K562 (cell line): Measurements from ENCODE around the gene NEDD1. TPM values are rescaled to one million over a fixed set of nuclear protein-coding genes. Genes with fewer than 3 reads are reported as not detected.

Source experiments
- BCOR ChIP-seq: fragments of 450-650 bp; IDR thresholded peaks from 2 replicates; pipeline ENCODE4 v1.6.1; 2016
- CBFA2T3 ChIP-seq: fragments of 450-650 bp; IDR thresholded peaks from 2 replicates; pipeline ENCODE4 v1.6.1; 2017
- CBFB ChIP-seq: sonication (generic); formaldehyde crosslinking; IDR thresholded peaks from 2 replicates; pipeline ENCODE4 v1.4.0; 2020; ENCODE audit warnings: mild to moderate bottlenecking, missing genetic modification reagents
- CBX2 ChIP-seq: fragments of 200-600 bp; sonication (generic); IDR thresholded peaks from one replicate; pipeline ENCODE4 v1.6.1; 2012; ENCODE audit warnings: mild to moderate bottlenecking, low read length, inconsistent platforms; ENCODE audit not compliant: insufficient read depth, poor library complexity, severe bottlenecking
- FOXA3 ChIP-seq, 2 experiments: fragments of 450-650 bp in 1 of 2; sonication (generic) in 1 of 2; formaldehyde crosslinking; IDR thresholded peaks in 1 of 2; conservative IDR thresholded peaks in 1 of 2; 2 replicates each; pipeline versions ENCODE4 v1.4.0 to v1.8.0; 2020 to 2022; ENCODE audit warnings: mild to moderate bottlenecking in 2 of 2, missing genetic modification reagents in 1 of 2
- FOXK1 ChIP-seq: sonication (generic); formaldehyde crosslinking; IDR thresholded peaks from 2 replicates; pipeline ENCODE4 v1.8.0; 2022; ENCODE audit warnings: missing genetic modification reagents, mild to moderate bottlenecking, borderline replicate concordance
- HDAC1 ChIP-seq, 2 experiments: fragments of 450-650 bp; IDR thresholded peaks; 2 replicates each; pipeline ENCODE4 v1.6.1; 2016 to 2017; ENCODE audit warnings: inconsistent platforms in 1 of 2, mild to moderate bottlenecking in 1 of 2, moderate library complexity in 1 of 2
- HNRNPK ChIP-seq: fragments of 200-400 bp; formaldehyde crosslinking; IDR thresholded peaks from one replicate; pipeline ENCODE4 v1.6.1; 2018; ENCODE audit warnings: mild to moderate bottlenecking, low read depth, low read length; ENCODE audit not compliant: poor library complexity, severe bottlenecking
- HNRNPL ChIP-seq: fragments of 200-400 bp; formaldehyde crosslinking; IDR thresholded peaks from 2 replicates; pipeline ENCODE4 v1.6.1; 2017; ENCODE audit warnings: low read depth, mild to moderate bottlenecking, low read length
- HOXB6 ChIP-seq: fragments of 250-450 bp; sonication (Bioruptor Pico); IDR thresholded peaks from 2 replicates; pipeline ENCODE4 v1.5.1; 2022; ENCODE audit warnings: mild to moderate bottlenecking, borderline replicate concordance
- KDM4B ChIP-seq, 2 experiments: fragments of 450-650 bp in 1 of 2; sonication (generic) in 1 of 2; IDR thresholded peaks; 2 replicates each; pipeline ENCODE4 v1.6.1; 2016 to 2017; ENCODE audit warnings: borderline replicate concordance in 2 of 2, antibody characterized with exemption in 1 of 2, low read depth in 1 of 2, mild to moderate bottlenecking in 1 of 2
- L3MBTL2 ChIP-seq: fragments of 450-650 bp; IDR thresholded peaks from 2 replicates; pipeline ENCODE4 v1.6.1; 2016; ENCODE audit warnings: mild to moderate bottlenecking, moderate library complexity
- MXD1 ChIP-seq: fragments of 250-450 bp; sonication (Bioruptor Pico); IDR thresholded peaks from 2 replicates; pipeline ENCODE4 v1.8.0; 2021; ENCODE audit warnings: borderline replicate concordance, mild to moderate bottlenecking, moderate library complexity; ENCODE audit not compliant: poor library complexity, severe bottlenecking
- NCOA2 ChIP-seq, 2 experiments: fragments of 450-650 bp; IDR thresholded peaks; 2 replicates each; pipeline ENCODE4 v1.6.1; 2018; ENCODE audit warnings: mild to moderate bottlenecking in 2 of 2, moderate library complexity in 1 of 2; ENCODE audit not compliant: partially characterized antibody in 2 of 2
- NCOR1 ChIP-seq: fragments of 450-650 bp; IDR thresholded peaks from 2 replicates; pipeline ENCODE4 v1.6.1; 2016; ENCODE audit warnings: mild to moderate bottlenecking, moderate library complexity
- PCBP2 ChIP-seq: fragments of 200-400 bp; formaldehyde crosslinking; IDR thresholded peaks from 2 replicates; pipeline ENCODE4 v1.6.1; 2018; ENCODE audit warnings: low read length, low read depth, mild to moderate bottlenecking, moderate library complexity; ENCODE audit not compliant: poor library complexity, severe bottlenecking
- PKNOX1 ChIP-seq: fragments of 450-650 bp; IDR thresholded peaks from 2 replicates; pipeline ENCODE4 v1.6.1; 2016
- POLR3A ChIP-seq: IDR thresholded peaks from 2 replicates; pipeline ENCODE4 v1.6.1; 2011; ENCODE audit warnings: borderline replicate concordance, mild to moderate bottlenecking, moderate library complexity; ENCODE audit not compliant: insufficient read length, insufficient read depth; ENCODE audit errors: extremely low read depth
- RCOR1 ChIP-seq, 2 experiments: IDR thresholded peaks; 2 replicates each; pipeline ENCODE4 v1.6.1; 2012; ENCODE audit warnings: low read depth in 2 of 2, low read length in 2 of 2, borderline replicate concordance in 1 of 2, improper control_type of control experiment in 1 of 2
- RFX1 ChIP-seq: fragments of 450-650 bp; IDR thresholded peaks from 2 replicates; pipeline ENCODE4 v1.6.1; 2016; ENCODE audit warnings: mild to moderate bottlenecking, moderate library complexity
- SMARCE1 ChIP-seq: fragments of 450-650 bp; IDR thresholded peaks from 2 replicates; pipeline ENCODE4 v1.7.1; 2016; ENCODE audit warnings: mild to moderate bottlenecking
- SOX6 ChIP-seq: fragments of 450-650 bp; IDR thresholded peaks from 2 replicates; pipeline ENCODE4 v1.6.1; 2014; ENCODE audit warnings: mild to moderate bottlenecking
- STAT5B ChIP-seq: fragments of 250-450 bp; sonication (Bioruptor Pico); IDR thresholded peaks from 2 replicates; pipeline ENCODE4 v1.8.0; 2021; ENCODE audit warnings: mild to moderate bottlenecking, inconsistent platforms
- TEAD4 ChIP-seq, 2 experiments: sonication (generic) in 1 of 2; formaldehyde crosslinking in 1 of 2; IDR thresholded peaks; 2 replicates each; pipeline versions ENCODE4 v1.6.1 to v1.8.0; 2012 to 2022; ENCODE audit warnings: borderline replicate concordance in 1 of 2, inconsistent platforms in 1 of 2, low read length in 1 of 2, mild to moderate bottlenecking in 1 of 2, missing genetic modification reagents in 1 of 2
- THRAP3 ChIP-seq: fragments of 450-650 bp; IDR thresholded peaks from 2 replicates; pipeline ENCODE4 v1.6.1; 2016; ENCODE audit warnings: mild to moderate bottlenecking, inconsistent platforms, borderline replicate concordance
- XRCC4 ChIP-seq: IDR thresholded peaks from one replicate; pipeline ENCODE4 v1.6.1; 2011; ENCODE audit not compliant: insufficient read depth, insufficient read length; ENCODE audit errors: extremely low read depth
- ZNF165 ChIP-seq: fragments of 250-450 bp; sonication (Bioruptor Pico); IDR thresholded peaks from 2 replicates; pipeline ENCODE4 v1.4.0; 2020; ENCODE audit warnings: borderline replicate concordance
- ZNF75A ChIP-seq: fragments of 450-650 bp; formaldehyde crosslinking; IDR thresholded peaks from 2 replicates; pipeline ENCODE4 v1.4.0; 2020; ENCODE audit warnings: mild to moderate bottlenecking
- polyA plus RNA-seq, 8 experiments: library from polyadenylated mRNA; depleted of rRNA in 4 of 8; stranded (reverse) in 5 of 8; unstranded in 3 of 8; fragments of >200 nt; fragmentation: Nextera tagmentation in 2 of 8; fragmentation: Illumina TruSeq in 1 of 8; extraction: Ambion mirVana in 2 of 8; extraction: Trizol in 1 of 8; gene quantifications; 2 replicates each; pipeline versions ENCODE4 v1.2.1 to v1.2.3, GENCODE V29; 2011 to 2014; ENCODE audit warnings: inconsistent platforms in 1 of 8, missing spikeins in 1 of 8
- total RNA-seq, 7 experiments: library from RNA; depleted of rRNA in 6 of 7; stranded (reverse); fragments of >200 nt in 6 of 7; fragmentation: Illumina TruSeq in 2 of 7; extraction: Trizol in 2 of 7; gene quantifications; 2 replicates each; pipeline versions ENCODE4 v1.2.1 to v1.2.3, GENCODE V29; 2011 to 2021; ENCODE audit warnings: low replicate concordance in 1 of 7
- TF ChIP-seq, protein P1 (sequence below): sonication (generic); formaldehyde crosslinking; IDR thresholded peaks from 2 replicates; pipeline ENCODE4 v1.8.1; 2022; ENCODE audit warnings: missing genetic modification reagents

NEDD1 gene
- total and polyA plus RNA-seq, 9 of the 15 experiments (the other 6 are each of a cell fraction or from before 2014, with no cell fraction given) = 7.5 to 29.3 (median 14.8) TPM

GRCh38 chr12:96880220-96880619, 26.8 kb upstream of the NEDD1 start (continued):
- TF ChIP-seq TEAD4 (IDR thresholded peaks at IDR 0.05; ENCODE audit: low read length) (peak; percentile 46; the same call in 1 of the 2 replicates), TEAD4 (CRISPR knock-in tag; IDR thresholded peaks at IDR 0.05; ENCODE audit: borderline replicate concordance) (no peak), RFX1 (no peak), FOXA3 (CRISPR knock-in tag; conservative IDR thresholded peaks at IDR 0.05 in 1 of 2, IDR thresholded peaks at IDR 0.05 in 1 of 2) (no peak), THRAP3 (no peak), BCOR (no peak), XRCC4 (no peak), FOXK1 (CRISPR knock-in tag) (no peak), CBFA2T3 (peak; percentile 61), PCBP2 (no peak), ZNF165 (CRISPR knock-in tag) (no peak), RCOR1 (IDR thresholded peaks at IDR 0.05; ENCODE audit: borderline replicate concordance in 1 of 2, low read depth in 2 of 2, low read length in 2 of 2) (peak in 1 of 2 experiments; percentile 29; a peak in 1 of 4 replicates), SMARCE1 (no peak), SOX6 (peak; percentile 40; the same call in 1 of the 2 replicates), L3MBTL2 (no peak), NCOR1 (peak; percentile 24; the same call in 1 of the 2 replicates), MXD1 (CRISPR knock-in tag) (no peak), CBX2 (no peak), ZNF75A (no peak), HNRNPL (no peak), KDM4B (IDR thresholded peaks at IDR 0.05; ENCODE audit: borderline replicate concordance in 2 of 2, low read depth in 1 of 2) (no peak), HOXB6 (no peak), STAT5B (CRISPR knock-in tag) (no peak), HNRNPK (no peak), POLR3A (no peak), PKNOX1 (peak; percentile 24; the same call in 1 of the 2 replicates), CBFB (CRISPR knock-in tag) (no peak), HDAC1 (IDR thresholded peaks at IDR 0.05) (no peak), NCOA2 (IDR thresholded peaks at IDR 0.05; ENCODE audit: partially characterized antibody in 2 of 2) (no peak)
- TF ChIP-seq, protein P1, sequence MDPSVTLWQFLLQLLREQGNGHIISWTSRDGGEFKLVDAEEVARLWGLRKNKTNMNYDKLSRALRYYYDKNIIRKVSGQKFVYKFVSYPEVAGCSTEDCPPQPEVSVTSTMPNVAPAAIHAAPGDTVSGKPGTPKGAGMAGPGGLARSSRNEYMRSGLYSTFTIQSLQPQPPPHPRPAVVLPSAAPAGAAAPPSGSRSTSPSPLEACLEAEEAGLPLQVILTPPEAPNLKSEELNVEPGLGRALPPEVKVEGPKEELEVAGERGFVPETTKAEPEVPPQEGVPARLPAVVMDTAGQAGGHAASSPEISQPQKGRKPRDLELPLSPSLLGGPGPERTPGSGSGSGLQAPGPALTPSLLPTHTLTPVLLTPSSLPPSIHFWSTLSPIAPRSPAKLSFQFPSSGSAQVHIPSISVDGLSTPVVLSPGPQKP = no peak
